IgD-negative memory B cell (primary cell): ENCODE measurements around the gene TCF7L1. TPM values are rescaled to one million over a fixed set of nuclear protein-coding genes. Genes with fewer than 3 reads are reported as not detected.
"Not testable (repeated sequence)": the region's sequence is repeated elsewhere in the genome, so short reads cannot be mapped to it uniquely, and the experiment has no call there.

Experiments used
- H3K27ac Mint-ChIP-seq, 3 donors: one replicate each; pipeline ENCODE4 v1.8.0; 2020 to 2022; ENCODE audit warnings: mild to moderate bottlenecking in 3 of 3, mixed read lengths in 3 of 3, moderate library complexity in 1 of 3
- H3K27me3 Mint-ChIP-seq: one replicate; pipeline ENCODE4 v1.8.0; 2021; ENCODE audit warnings: mixed read lengths
- H3K36me3 Mint-ChIP-seq: one replicate; pipeline ENCODE4 v1.8.0; 2020; ENCODE audit warnings: mild to moderate bottlenecking, mixed read lengths
- H3K4me1 Mint-ChIP-seq, 3 donors: one replicate each; pipeline ENCODE4 v1.8.0; 2020 to 2022; ENCODE audit warnings: mixed read lengths in 3 of 3, mild to moderate bottlenecking in 1 of 3
- H3K4me3 Mint-ChIP-seq, 4 donors: one replicate each; pipeline ENCODE4 v1.8.0; 2020 to 2022; ENCODE audit warnings: mild to moderate bottlenecking in 4 of 4, mixed read lengths in 4 of 4, moderate library complexity in 3 of 4
- H3K9me3 Mint-ChIP-seq, 3 donors: one replicate each; pipeline ENCODE4 v1.8.0; 2020 to 2021; ENCODE audit warnings: mixed read lengths in 3 of 3, mild to moderate bottlenecking in 1 of 3
- polyA plus RNA-seq: library from polyadenylated mRNA; unstranded; fragments of 300-500 nt; fragmentation: Illumina TruSeq; gene quantifications from one replicate; pipeline ENCODE4 v1.2.3, GENCODE V29; 2021

The TCF7L1 gene
- polyA plus RNA-seq, 1 donor from 2014 or later: 1.0 TPM

- H3K36me3 Mint-ChIP-seq: no peaks in the 10 kb centered on the region
- H3K4me1 Mint-ChIP-seq: peaks cover 0 to 3% (median 2%) of the 10 kb centered on the region in 3 donors
- H3K9me3 Mint-ChIP-seq: no peaks in the 10 kb centered on the region
- no peak overlapping the region for H3K27ac Mint-ChIP-seq
- peaks cover 14% of the 10 kb centered on the region for H3K27me3 Mint-ChIP-seq
- H3K4me3 Mint-ChIP-seq: no peak overlapping the region
Measured at GRCh38 chr2:85143463-85144082, 10.4 kb downstream of the TCF7L1 start.

- Mint-ChIP-seq H3K4me1 (peaks cover 0 to 3% (median 2%) of the 10 kb centered on the region in 3 donors), H3K27ac (no peak overlapping the region), H3K9me3 (no peaks in the 10 kb centered on the region), H3K4me3 (no peak overlapping the region), H3K36me3 (no peaks in the 10 kb centered on the region), H3K27me3 (peaks cover 9% of the 10 kb centered on the region)
Measured at GRCh38 chr2:85145116-85145820, 12.1 kb downstream of the TCF7L1 start.

- Mint-ChIP-seq H3K27me3 (peaks cover 6% of the 10 kb centered on the region), H3K4me1 (peaks cover 0 to 2% (median 2%) of the 10 kb centered on the region in 3 donors), H3K36me3 (no peaks in the 10 kb centered on the region), H3K4me3 (no peak overlapping the region), H3K9me3 (no peaks in the 10 kb centered on the region), H3K27ac (no peak overlapping the region)
Measured at GRCh38 chr2:85148190-85148589, 15.0 kb downstream of the TCF7L1 start.

- Mint-ChIP-seq H3K4me3 (no peak overlapping the region), H3K27me3 (peaks cover 4% of the 10 kb centered on the region), H3K27ac (no peak overlapping the region), H3K4me1 (peaks cover 0 to 2% (median 2%) of the 10 kb centered on the region in 3 donors), H3K9me3 (no peaks in the 10 kb centered on the region), H3K36me3 (no peaks in the 10 kb centered on the region)
Measured at GRCh38 chr2:85151026-85151425, 17.8 kb downstream of the TCF7L1 start.

- H3K4me3 Mint-ChIP-seq: no peak overlapping the region
- no peaks in the 10 kb centered on the region for H3K36me3 Mint-ChIP-seq
- H3K27ac Mint-ChIP-seq: no peak overlapping the region
- peaks cover 0 to 1% (median 0%) of the 10 kb centered on the region in 3 donors for H3K4me1 Mint-ChIP-seq
- no peaks in the 10 kb centered on the region for H3K9me3 Mint-ChIP-seq
- H3K27me3 Mint-ChIP-seq: peaks cover 2% of the 10 kb centered on the region
Measured at GRCh38 chr2:85152895-85153294, 19.7 kb downstream of the TCF7L1 start.

- Mint-ChIP-seq H3K9me3 (no peaks in the 10 kb centered on the region), H3K36me3 (no peaks in the 10 kb centered on the region), H3K4me3 (no peak overlapping the region), H3K27ac (no peak overlapping the region), H3K4me1 (no peaks in the 10 kb centered on the region), H3K27me3 (peaks cover 2% of the 10 kb centered on the region)
Measured at GRCh38 chr2:85154048-85154753, 21.0 kb downstream of the TCF7L1 start.

- H3K4me3 Mint-ChIP-seq, H3K9me3 Mint-ChIP-seq, H3K27me3 Mint-ChIP-seq, H3K36me3 Mint-ChIP-seq, H3K27ac Mint-ChIP-seq, H3K4me1 Mint-ChIP-seq: not testable (repeated sequence)
Measured at GRCh38 chr2:85155082-85155481, 21.9 kb downstream of the TCF7L1 start.

- Mint-ChIP-seq H3K36me3 (no peaks in the 10 kb centered on the region), H3K4me1 (no peaks in the 10 kb centered on the region), H3K27ac (no peak overlapping the region), H3K9me3 (no peaks in the 10 kb centered on the region), H3K27me3 (peaks cover 4% of the 10 kb centered on the region), H3K4me3 (no peak overlapping the region)
Measured at GRCh38 chr2:85156153-85156552, 23.0 kb downstream of the TCF7L1 start.

GRCh38 chr2:85156619-85157018 is 23.4 kb downstream of the TCF7L1 start:
- no peaks in the 10 kb centered on the region for H3K9me3 Mint-ChIP-seq
- H3K27me3 Mint-ChIP-seq: peaks cover 7% of the 10 kb centered on the region
- H3K27ac Mint-ChIP-seq: no peak overlapping the region
- no peak overlapping the region for H3K4me3 Mint-ChIP-seq
- H3K4me1 Mint-ChIP-seq: no peaks in the 10 kb centered on the region
- H3K36me3 Mint-ChIP-seq: no peaks in the 10 kb centered on the region

- Mint-ChIP-seq H3K9me3 (no peaks in the 10 kb centered on the region), H3K4me1 (no peaks in the 10 kb centered on the region), H3K27ac (no peak overlapping the region), H3K27me3 (peaks cover 8% of the 10 kb centered on the region), H3K36me3 (no peaks in the 10 kb centered on the region), H3K4me3 (no peak overlapping the region)
Measured at GRCh38 chr2:85157345-85157744, 24.2 kb downstream of the TCF7L1 start.

- Mint-ChIP-seq H3K27me3 (peaks cover 10% of the 10 kb centered on the region), H3K27ac (no peak overlapping the region), H3K9me3 (no peaks in the 10 kb centered on the region), H3K4me3 (no peak overlapping the region), H3K36me3 (no peaks in the 10 kb centered on the region), H3K4me1 (no peaks in the 10 kb centered on the region)
Measured at GRCh38 chr2:85158559-85159273, 25.5 kb downstream of the TCF7L1 start.

GRCh38 chr2:85159589-85159988 is 26.4 kb downstream of the TCF7L1 start:
- Mint-ChIP-seq H3K27me3 (peaks cover 16% of the 10 kb centered on the region), H3K9me3 (no peaks in the 10 kb centered on the region), H3K36me3 (no peaks in the 10 kb centered on the region), H3K4me1 (no peaks in the 10 kb centered on the region), H3K4me3 (no peak overlapping the region), H3K27ac (no peak overlapping the region)

- H3K4me3 Mint-ChIP-seq: no peak overlapping the region
- no peaks in the 10 kb centered on the region for H3K9me3 Mint-ChIP-seq
- H3K36me3 Mint-ChIP-seq: no peaks in the 10 kb centered on the region
- H3K27ac Mint-ChIP-seq: peak overlapping the region in 1 of 3 donors; percentile 24
- H3K4me1 Mint-ChIP-seq: no peaks in the 10 kb centered on the region
- H3K27me3 Mint-ChIP-seq: peaks cover 16% of the 10 kb centered on the region
Measured at GRCh38 chr2:85160966-85161960, 28.1 kb downstream of the TCF7L1 start.

- H3K27ac Mint-ChIP-seq: no peak overlapping the region
- H3K27me3 Mint-ChIP-seq: peaks cover 20% of the 10 kb centered on the region
- H3K9me3 Mint-ChIP-seq: no peaks in the 10 kb centered on the region
Measured at GRCh38 chr2:85162746-85163301, 29.6 kb downstream of the TCF7L1 start.

More at GRCh38 chr2:85162746-85163301, 29.6 kb downstream of the TCF7L1 start:
- Mint-ChIP-seq H3K4me3 (no peak overlapping the region), H3K36me3 (no peaks in the 10 kb centered on the region), H3K4me1 (no peaks in the 10 kb centered on the region)
